ENCODE data around the gene CADM3.

Gene CADM3

GRCh38 chr1:159175571-159175970 lies 4.2 kb downstream of the CADM3 start:
- no peak for DNase-seq

- peak; percentile 89 for DNase-seq
These were observed 6.0 kb downstream of the CADM3 start for GRCh38 chr1:159177272-159177907.

GRCh38 chr1:159179906-159180305 lies 8.5 kb downstream of the CADM3 start:
- no peak for DNase-seq

- DNase-seq: no peak
These were observed 9.1 kb downstream of the CADM3 start for GRCh38 chr1:159180516-159180915.

- DNase-seq: no peak
These were observed 10.1 kb downstream of the CADM3 start for GRCh38 chr1:159181328-159182024.

- DNase-seq: no peak
These were observed 12.8 kb downstream of the CADM3 start for GRCh38 chr1:159184201-159184600.

- DNase-seq: no peak
These were observed 13.7 kb downstream of the CADM3 start for GRCh38 chr1:159185121-159185520.

GRCh38 chr1:159187033-159187432 lies 15.6 kb downstream of the CADM3 start:
- no peak for DNase-seq

- no peak for DNase-seq
These were observed 16.4 kb downstream of the CADM3 start for GRCh38 chr1:159187647-159188374.

- DNase-seq: no peak
These were observed 17.0 kb downstream of the CADM3 start for GRCh38 chr1:159188375-159188788.

GRCh38 chr1:159190441-159190840 lies 19.0 kb downstream of the CADM3 start:
- no peak for DNase-seq

- no peak for DNase-seq
These were observed 25.1 kb downstream of the CADM3 start for GRCh38 chr1:159196543-159196942.

- peak; percentile 94 for DNase-seq
These were observed 26.4 kb downstream of the CADM3 start for GRCh38 chr1:159197561-159198557.

- DNase-seq: no peak
These were observed 28.5 kb downstream of the CADM3 start for GRCh38 chr1:159199901-159200300.

- DNase-seq: peak; percentile 14
These were observed 29.4 kb downstream of the CADM3 start for GRCh38 chr1:159200769-159201168.

- DNase-seq: no peak
These were observed 30.2 kb downstream of the CADM3 start for GRCh38 chr1:159201642-159202041.

GRCh38 chr1:159203610-159204009 lies 32.2 kb downstream of the CADM3 start:
- no peak for DNase-seq

GRCh38 chr1:159204161-159205141 lies 33.0 kb downstream of the CADM3 start, which contains the start of gene ACKR1:
ACKR1 (plus strand) TSS chr1:159204875; CDS start chr1:159204960, 85 bp downstream.
- DNase-seq: peak; percentile 88

GRCh38 chr1:159205225-159205624 lies 33.8 kb downstream of the CADM3 start:
- DNase-seq: no peak

- DNase-seq: no peak
These were observed 34.7 kb downstream of the CADM3 start for GRCh38 chr1:159206110-159206509.

- no peak for DNase-seq
These were observed 35.7 kb downstream of the CADM3 start for GRCh38 chr1:159207080-159207479.

Measured in OCI-M1 (cell line).